ENCODE measurements around the gene MEI4. TPM values are rescaled to one million over a fixed set of nuclear protein-coding genes. Genes with fewer than 3 reads are reported as not detected.

The MEI4 gene
- total RNA-seq, 3 donors from 2014 or later: not detected

- H3K36me3 ChIP-seq: no peaks in the 10 kb centered on the region
- H3K9me3 ChIP-seq: no peaks in the 10 kb centered on the region
- no peaks in the 10 kb centered on the region for H3K27me3 ChIP-seq
- H3K27ac ChIP-seq: no peak overlapping the region
- H3K4me1 ChIP-seq: no peaks in the 10 kb centered on the region
- no peak overlapping the region for H3K4me3 ChIP-seq
- intact Hi-C loops (cut with DNase I; ENCODE audit: low total_unique reads): no loop called here
- no peak for TF ChIP-seq CTCF (IDR thresholded peaks at IDR 0.05)
- TF ChIP-seq POLR2A (IDR thresholded peaks at IDR 0.05): no peak
- TF ChIP-seq POLR2AphosphoS5 (IDR thresholded peaks at IDR 0.05): no peak
- no peak for DNase-seq (ENCODE audit: low spot score in 2 of 2)
These were observed 4.3 kb downstream of the MEI4 start for GRCh38 chr6:77656999-77657764.

- no peaks in the 10 kb centered on the region for H3K4me1 ChIP-seq
- intact Hi-C loops (cut with DNase I; ENCODE audit: low total_unique reads): no loop called here
These were observed 13.5 kb downstream of the MEI4 start for GRCh38 chr6:77666340-77666739.

GRCh38 chr6:77666846-77667245 lies 14.0 kb downstream of the MEI4 start:
- Histone ChIP-seq H3K36me3 (no peaks in the 10 kb centered on the region), H3K27me3 (no peaks in the 10 kb centered on the region), H3K9me3 (no peaks in the 10 kb centered on the region), H3K27ac (no peak overlapping the region), H3K4me3 (no peak overlapping the region), H3K4me1 (no peaks in the 10 kb centered on the region)
- TF ChIP-seq CTCF (IDR thresholded peaks at IDR 0.05): no peak
- no peak for TF ChIP-seq POLR2AphosphoS5 (IDR thresholded peaks at IDR 0.05)
- no peak for TF ChIP-seq POLR2A (IDR thresholded peaks at IDR 0.05)
- DNase-seq (ENCODE audit: low spot score in 2 of 2): no peak
- intact Hi-C loops (cut with DNase I; ENCODE audit: low total_unique reads): no loop called here

More at GRCh38 chr6:77666340-77666739, 13.5 kb downstream of the MEI4 start:
- H3K27me3 ChIP-seq: no peaks in the 10 kb centered on the region
- no peak overlapping the region for H3K27ac ChIP-seq
- no peak overlapping the region for H3K4me3 ChIP-seq
- TF ChIP-seq POLR2AphosphoS5 (IDR thresholded peaks at IDR 0.05) (no peak), CTCF (IDR thresholded peaks at IDR 0.05) (no peak), POLR2A (IDR thresholded peaks at IDR 0.05) (no peak)
- H3K36me3 ChIP-seq: no peaks in the 10 kb centered on the region
- DNase-seq (ENCODE audit: low spot score in 2 of 2): no peak
- H3K9me3 ChIP-seq: no peaks in the 10 kb centered on the region

- H3K4me1 ChIP-seq: no peaks in the 10 kb centered on the region
- no peaks in the 10 kb centered on the region for H3K9me3 ChIP-seq
- intact Hi-C loops (cut with DNase I; ENCODE audit: low total_unique reads): no loop called here
- H3K27ac ChIP-seq: no peak overlapping the region
- no peak for TF ChIP-seq CTCF (IDR thresholded peaks at IDR 0.05)
- TF ChIP-seq POLR2AphosphoS5 (IDR thresholded peaks at IDR 0.05): no peak
- TF ChIP-seq POLR2A (IDR thresholded peaks at IDR 0.05): no peak
- no peak overlapping the region for H3K4me3 ChIP-seq
- H3K36me3 ChIP-seq: no peaks in the 10 kb centered on the region
- no peaks in the 10 kb centered on the region for H3K27me3 ChIP-seq
- DNase-seq (ENCODE audit: low spot score in 2 of 2): no peak
These were observed 17.1 kb downstream of the MEI4 start for GRCh38 chr6:77669913-77670312.

- intact Hi-C loops (cut with DNase I; ENCODE audit: low total_unique reads): no loop called here
- TF ChIP-seq POLR2A (IDR thresholded peaks at IDR 0.05) (no peak), POLR2AphosphoS5 (IDR thresholded peaks at IDR 0.05) (no peak), CTCF (IDR thresholded peaks at IDR 0.05) (no peak)
These were observed 21.4 kb downstream of the MEI4 start for GRCh38 chr6:77674211-77674610.

More at GRCh38 chr6:77674211-77674610, 21.4 kb downstream of the MEI4 start:
- Histone ChIP-seq H3K27ac (no peak overlapping the region), H3K36me3 (no peaks in the 10 kb centered on the region), H3K4me1 (no peaks in the 10 kb centered on the region), H3K4me3 (no peak overlapping the region), H3K9me3 (no peaks in the 10 kb centered on the region), H3K27me3 (no peaks in the 10 kb centered on the region)
- DNase-seq (ENCODE audit: low spot score in 2 of 2): no peak
